DND-41 (cell line): Measurements from ENCODE around the gene HERC3.

ENCODE experiments used
- EZH2 ChIP-seq: IDR thresholded peaks from 3 replicates; pipeline ENCODE4 v1.6.1; 2012; ENCODE audit warnings: borderline replicate concordance, low read depth, mild to moderate bottlenecking, moderate library complexity, low read length, inconsistent platforms; ENCODE audit not compliant: severe bottlenecking
- TF ChIP-seq, protein P1 (sequence below): IDR thresholded peaks from 2 replicates; pipeline ENCODE4 v1.5.1; 2012; ENCODE audit warnings: borderline replicate concordance, low read length, moderate library complexity, mild to moderate bottlenecking; ENCODE audit not compliant: poor library complexity, severe bottlenecking; ENCODE audit errors: extremely low read depth

DNA sequence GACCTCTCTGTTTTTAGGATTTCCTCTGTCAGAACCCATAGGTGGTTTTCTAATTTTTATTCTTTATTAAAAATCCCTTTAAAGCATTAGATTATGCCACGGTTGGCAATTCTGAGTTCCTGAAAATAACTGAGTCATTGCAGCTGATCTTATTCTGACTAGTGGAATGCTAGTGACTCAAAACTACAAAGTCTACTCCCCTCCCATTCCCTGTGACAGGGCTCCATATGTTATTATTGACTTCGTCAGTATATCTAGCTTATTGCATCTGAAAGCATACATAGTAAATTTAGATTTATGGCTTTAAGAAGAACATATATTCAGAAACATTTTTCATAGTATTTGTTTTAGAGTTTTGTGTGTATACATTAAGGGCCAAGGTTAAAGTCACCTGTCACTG, 38.5 kb downstream of the HERC3 start:
- TF ChIP-seq, protein P1, sequence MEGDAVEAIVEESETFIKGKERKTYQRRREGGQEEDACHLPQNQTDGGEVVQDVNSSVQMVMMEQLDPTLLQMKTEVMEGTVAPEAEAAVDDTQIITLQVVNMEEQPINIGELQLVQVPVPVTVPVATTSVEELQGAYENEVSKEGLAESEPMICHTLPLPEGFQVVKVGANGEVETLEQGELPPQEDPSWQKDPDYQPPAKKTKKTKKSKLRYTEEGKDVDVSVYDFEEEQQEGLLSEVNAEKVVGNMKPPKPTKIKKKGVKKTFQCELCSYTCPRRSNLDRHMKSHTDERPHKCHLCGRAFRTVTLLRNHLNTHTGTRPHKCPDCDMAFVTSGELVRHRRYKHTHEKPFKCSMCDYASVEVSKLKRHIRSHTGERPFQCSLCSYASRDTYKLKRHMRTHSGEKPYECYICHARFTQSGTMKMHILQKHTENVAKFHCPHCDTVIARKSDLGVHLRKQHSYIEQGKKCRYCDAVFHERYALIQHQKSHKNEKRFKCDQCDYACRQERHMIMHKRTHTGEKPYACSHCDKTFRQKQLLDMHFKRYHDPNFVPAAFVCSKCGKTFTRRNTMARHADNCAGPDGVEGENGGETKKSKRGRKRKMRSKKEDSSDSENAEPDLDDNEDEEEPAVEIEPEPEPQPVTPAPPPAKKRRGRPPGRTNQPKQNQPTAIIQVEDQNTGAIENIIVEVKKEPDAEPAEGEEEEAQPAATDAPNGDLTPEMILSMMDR = no peak
- TF ChIP-seq EZH2 = no peak
